Activated gamma-delta T cell treated with anti-CD3 and anti-CD28 coated beads, Interleukin-2, amount 50 U/mL, for 16 hours (primary cell): ENCODE results near the gene FGF14.

Experiments used
- DNase-seq: peaks from one replicate; pipeline ENCODE4 v3.0.0-alpha.2; 2020; ENCODE audit warnings: low read depth

Gene FGF14

GRCh38 chr13:101925731-101926130 lies 476.1 kb downstream of the FGF14 start:
- no peak for DNase-seq

DNA sequence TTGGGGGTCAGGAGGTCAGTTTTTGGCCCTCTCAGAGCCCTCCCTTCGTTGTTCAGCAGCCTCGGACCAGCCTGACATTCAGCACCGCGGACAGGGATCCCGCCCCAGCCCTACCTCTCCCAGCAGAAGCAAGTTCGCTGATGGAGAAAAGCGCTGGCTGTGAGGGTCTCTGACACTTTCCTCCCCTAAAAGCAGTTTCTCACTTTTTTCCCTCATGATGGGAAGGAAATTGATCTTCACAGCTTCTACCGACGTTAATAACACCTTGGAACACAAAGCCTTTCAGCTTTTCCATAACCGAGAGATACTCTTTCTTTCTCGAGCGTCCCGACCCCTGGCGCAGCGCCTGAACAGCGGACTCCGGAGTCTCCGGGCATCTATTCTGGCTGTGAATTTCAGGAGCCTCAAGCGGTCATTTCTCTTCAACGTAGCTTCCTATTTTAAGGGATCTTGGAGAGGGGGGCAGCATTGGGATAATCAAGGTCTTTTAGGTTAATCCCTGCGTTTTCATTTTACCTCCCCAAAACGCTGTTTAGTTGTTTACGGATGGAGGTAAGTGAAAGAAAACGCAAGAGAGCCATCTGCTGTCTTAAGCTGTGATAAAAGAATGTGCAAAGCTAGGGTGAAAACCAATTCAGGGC lies 482.2 kb downstream of the FGF14 start:
- no peak for DNase-seq

DNA sequence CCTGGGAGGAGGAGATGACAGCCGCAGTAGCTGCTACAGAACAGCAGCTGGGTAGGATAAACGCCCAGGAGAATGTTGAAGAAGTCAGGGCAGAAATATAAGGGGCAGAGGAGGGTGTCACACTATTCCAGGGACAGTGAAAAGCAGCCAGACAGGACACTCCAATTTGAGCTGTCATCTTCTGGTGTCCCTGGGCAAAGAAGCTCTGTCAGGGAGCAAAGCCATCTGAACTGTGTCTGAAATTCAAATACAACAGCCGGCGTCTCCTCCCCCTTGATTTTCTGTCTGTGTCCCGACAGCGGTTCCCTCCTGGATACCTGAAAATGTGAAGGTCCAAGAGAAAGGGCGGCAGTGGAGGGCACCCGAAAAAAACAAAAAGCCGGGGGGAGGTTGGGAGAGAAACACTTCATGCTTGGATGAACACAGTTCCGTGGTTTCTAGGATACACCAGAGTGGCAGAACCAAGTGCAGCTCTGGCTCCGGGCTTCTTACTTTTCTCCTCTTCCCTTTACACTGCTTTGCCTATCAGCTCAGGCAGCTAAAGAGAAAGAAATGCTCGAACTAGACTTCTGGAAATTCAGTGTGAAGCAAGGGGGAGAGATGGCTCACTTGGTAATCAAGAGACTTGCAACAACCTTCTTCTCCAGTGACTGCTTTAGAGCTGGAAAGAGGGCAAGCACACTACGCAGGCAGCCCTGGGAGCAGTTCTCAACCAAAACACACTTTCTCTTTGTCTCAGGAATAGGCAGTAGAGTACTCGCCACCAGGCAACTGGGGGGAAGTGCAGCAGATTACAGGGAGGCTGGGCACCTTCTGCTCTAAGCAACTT lies 483.8 kb downstream of the FGF14 start:
- DNase-seq: no peak

GRCh38 chr13:101917475-101917810 lies 484.4 kb downstream of the FGF14 start:
- no peak for DNase-seq

- no peak for DNase-seq
These were observed 484.9 kb downstream of the FGF14 start for GRCh38 chr13:101916775-101917474.

DNA sequence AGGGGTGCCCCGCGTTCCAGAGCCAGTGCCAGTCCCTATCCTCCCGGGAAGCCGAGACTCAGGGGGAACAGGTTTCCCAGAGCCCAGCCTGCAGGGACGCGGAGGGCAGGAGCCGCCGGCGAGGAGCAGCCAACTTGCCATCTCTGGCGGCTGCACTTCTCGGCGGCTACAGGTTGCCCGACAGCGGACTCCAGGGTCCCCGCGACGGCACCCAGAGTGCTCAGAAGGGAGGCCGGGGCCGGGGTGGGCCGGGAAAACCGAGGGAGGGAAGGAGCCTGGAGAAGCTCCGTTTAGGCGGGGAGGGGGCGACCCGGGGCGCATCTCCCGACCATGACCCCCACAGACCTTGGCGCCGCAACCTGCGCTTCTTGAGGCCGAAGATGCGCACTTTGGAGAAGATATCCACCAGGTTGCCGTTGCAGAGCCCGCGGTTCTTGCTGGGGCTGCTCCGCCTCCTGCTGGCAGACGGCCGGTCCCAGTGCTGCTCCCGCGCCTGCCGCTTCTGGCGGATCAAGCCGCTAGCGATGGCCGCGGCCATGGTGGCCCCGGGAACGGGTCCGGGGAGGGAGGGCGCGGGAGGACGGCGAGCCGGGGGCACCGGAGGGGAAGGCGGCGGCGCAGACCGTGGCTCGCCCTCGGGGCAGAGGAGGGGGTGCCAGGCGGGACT lies 485.6 kb downstream of the FGF14 start:
- DNase-seq: no peak

GRCh38 chr13:101915755-101916107 lies 486.1 kb downstream of the FGF14 start:
- no peak for DNase-seq

DNA sequence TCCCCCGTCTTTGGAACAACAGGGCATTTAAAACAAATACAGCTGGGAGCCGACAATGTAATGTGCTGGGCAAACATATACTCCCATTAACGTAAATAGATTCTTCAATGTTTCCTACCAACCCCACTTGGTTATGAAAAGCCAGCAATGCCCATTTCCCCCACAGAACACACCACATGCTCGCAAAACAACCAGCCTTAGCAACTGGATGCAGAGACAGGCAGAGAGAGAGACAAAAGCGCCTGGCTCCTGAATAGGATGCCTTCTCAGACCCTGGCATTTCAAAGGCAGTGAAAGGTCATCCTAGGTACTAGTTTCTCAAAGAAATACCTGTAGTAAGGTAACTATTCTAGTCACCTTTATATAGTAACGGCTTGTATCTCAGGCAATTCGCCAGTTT lies 486.5 kb downstream of the FGF14 start:
- DNase-seq: no peak

DNA sequence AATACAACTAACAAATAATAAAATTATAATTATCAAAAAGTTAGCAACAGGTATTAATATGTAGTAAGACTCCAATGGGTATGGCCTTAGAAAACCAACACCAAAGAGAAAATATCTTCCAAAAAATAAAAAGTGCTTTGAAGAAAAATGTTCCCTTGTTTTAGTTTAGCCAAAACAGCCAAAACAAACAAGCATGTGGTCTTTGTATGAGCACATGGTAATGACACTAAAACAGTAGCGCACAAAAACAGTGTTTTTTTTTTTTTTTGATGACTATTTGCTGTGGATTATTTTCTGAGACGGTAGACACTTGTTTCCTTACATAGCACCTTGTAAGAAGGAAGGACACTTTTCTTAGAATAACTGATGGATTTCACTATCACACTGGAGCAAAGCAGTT lies 490.1 kb downstream of the FGF14 start:
- DNase-seq: no peak

DNA sequence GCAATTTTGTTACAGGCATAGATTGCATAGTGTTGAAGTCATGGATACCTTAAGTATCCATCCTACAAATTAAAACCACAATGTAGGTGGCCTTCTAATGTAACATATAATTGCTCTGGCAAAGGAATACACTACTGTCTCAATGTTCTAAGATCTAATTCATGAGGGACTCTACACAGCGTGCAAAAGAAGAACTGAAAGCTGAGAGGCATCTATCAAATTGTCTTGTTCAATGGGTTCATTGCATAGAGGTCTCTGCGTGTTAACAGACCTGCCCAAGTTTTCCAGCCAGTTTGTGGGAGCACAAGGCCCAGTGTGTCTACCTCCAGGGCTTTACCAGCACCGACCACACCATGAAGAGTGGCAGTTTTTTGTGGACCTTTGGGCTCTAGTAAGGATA lies 498.0 kb downstream of the FGF14 start:
- no peak for DNase-seq

GRCh38 chr13:101898676-101899075 lies 503.2 kb downstream of the FGF14 start:
- no peak for DNase-seq

GRCh38 chr13:101896541-101896940 lies 505.3 kb downstream of the FGF14 start:
- DNase-seq: no peak

DNA sequence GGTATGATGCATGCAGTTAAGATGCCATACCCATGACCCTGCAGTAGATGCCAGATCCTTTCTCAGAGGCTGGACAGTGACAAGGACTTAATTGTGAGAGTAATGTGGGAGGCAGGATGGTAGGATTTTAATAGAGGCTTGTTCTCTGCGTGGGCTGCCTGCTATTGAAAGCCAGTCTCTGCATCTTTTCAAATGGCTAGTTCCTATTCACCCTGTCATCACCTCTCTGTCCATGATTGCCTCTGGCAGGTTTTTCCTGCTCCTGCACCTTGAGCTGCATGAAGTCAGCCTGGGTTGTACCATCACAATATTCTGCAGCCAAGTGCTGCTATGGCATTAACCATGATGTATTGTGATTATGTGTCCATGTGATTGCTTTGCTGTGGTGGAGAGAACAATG lies 508.8 kb downstream of the FGF14 start:
- no peak for DNase-seq

GRCh38 chr13:101892296-101892695 lies 509.6 kb downstream of the FGF14 start:
- DNase-seq: no peak

- no peak for DNase-seq
These were observed 520.3 kb downstream of the FGF14 start for GRCh38 chr13:101881593-101881992.

DNA sequence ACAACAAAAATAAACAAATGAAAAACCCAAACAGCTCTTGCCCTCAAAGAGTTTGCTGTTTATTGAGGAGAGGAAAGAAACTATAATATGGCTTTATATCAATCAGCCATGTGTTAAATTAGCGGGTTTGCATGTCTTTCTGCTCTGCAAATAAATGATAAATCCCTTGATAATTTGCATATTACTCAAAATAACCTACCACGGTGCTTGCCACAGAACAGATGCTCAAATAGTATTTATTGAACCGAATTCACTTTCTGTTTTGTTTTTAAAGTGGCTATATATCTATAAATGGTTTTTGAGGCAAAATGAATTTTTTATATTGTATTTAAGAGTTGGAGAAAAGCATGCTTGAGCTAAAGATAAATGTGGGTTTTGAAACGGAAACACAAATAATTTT lies 521.3 kb downstream of the FGF14 start:
- DNase-seq: no peak

DNA sequence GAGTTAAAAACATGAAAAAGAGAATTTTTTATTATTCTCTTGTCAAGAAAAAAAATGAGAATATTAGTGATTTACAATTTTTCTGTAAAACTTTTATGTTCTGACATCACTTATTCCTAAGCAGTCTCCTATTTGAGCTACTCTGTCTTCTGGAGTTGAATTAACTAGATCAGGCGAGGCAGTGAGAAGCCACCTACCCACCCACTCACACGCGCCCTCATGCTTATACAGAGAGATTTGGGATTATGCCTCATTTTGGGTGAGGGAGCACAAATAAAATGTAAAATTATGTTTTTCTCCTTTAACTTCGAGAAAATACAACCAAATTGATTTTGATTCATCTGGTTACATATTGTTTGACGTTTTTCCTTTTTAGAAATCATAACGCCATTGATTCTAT lies 524.9 kb downstream of the FGF14 start:
- DNase-seq: no peak

DNA sequence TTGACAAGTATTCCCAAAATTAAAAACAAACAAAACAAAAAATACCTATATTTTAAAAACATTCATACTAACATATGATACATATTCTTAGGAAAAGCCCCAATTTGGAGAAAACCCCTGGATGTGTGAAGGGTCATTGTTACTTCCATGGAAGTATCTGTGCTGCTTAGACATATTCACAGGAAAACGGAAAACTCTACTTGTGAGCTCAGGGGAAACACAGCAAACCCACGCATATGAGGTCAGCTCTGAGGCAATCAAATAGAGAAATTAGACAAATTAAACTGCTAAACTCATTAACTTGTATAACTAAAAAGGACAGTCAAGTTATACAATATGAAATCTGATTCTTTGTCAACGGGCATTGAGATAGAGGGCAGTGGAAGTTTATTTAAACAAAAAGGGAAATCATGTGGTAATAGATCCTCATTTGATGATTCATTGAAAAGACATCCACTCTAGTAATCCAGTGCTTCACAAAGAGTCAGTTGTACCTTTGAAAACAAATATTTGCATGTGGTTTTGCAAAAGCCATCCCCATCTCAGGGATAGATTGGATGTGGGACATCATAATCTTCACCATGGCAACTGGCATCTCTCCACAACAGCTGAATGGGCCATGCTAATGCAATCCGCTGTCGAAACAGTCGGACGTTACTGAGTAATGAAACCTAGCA lies 526.0 kb downstream of the FGF14 start:
- DNase-seq: no peak

- no peak for DNase-seq
These were observed 526.8 kb downstream of the FGF14 start for GRCh38 chr13:101875091-101875490.

DNA sequence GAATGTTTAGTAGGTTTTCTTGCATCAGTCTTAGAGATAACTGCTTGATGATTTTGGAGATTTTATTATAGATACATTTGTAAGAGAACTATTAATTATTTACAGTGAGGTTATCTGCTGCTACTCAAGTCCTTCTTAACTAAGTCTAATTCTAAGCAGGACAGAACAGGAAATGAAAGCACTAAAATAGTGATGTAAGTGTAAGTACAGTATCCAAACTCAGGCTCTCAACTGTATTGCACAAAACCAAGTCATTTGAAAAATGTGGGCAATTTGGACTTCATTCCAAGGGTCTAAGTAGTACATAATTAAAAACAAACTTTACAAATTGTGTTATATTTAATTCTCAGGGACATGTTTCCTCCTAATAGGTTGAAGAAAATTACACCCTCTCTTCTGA lies 532.3 kb downstream of the FGF14 start:
- no peak for DNase-seq

- DNase-seq: no peak
These were observed 533.0 kb downstream of the FGF14 start for GRCh38 chr13:101868585-101869469.
